Fibroblast of lung (primary cell): Measurements from ENCODE around the gene SH3PXD2A.

Experiments
- EZH2 ChIP-seq: IDR thresholded peaks from 2 replicates; pipeline ENCODE4 v1.5.1; 2012; ENCODE audit warnings: low read length, control low read depth, mild to moderate bottlenecking; ENCODE audit errors: missing control alignments
- TF ChIP-seq, protein P1 (sequence below), 2 donors: IDR thresholded peaks in 1 of 2; conservative IDR thresholded peaks in 1 of 2; 1 replicate in 1 of 2; 2 replicates in 1 of 2; pipeline ENCODE4 v1.5.1; 2011 to 2012; ENCODE audit warnings: low read length in 2 of 2, control low read depth in 1 of 2, inconsistent platforms in 1 of 2, low read depth in 1 of 2, mild to moderate bottlenecking in 1 of 2

DNA sequence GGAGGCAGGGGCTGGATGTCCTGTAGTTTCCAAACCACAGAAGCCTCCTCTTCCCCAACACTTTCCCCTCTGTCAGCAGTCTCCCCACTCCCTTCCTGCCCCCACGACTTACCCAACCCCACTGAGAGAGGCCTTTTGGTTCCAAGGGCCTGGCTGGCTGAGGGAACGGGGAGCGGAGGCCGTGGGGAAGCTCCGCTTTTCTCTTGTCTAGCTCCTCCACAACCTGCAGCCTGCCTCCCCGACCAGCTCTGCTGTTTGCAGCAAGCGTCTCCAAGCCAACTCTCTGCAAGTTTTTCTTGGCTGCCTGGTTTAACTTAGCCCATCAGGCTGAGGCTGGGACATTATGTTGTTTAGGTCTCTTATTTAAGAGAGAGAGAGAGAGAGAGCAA is 235.0 kb downstream of the SH3PXD2A start:
- TF ChIP-seq, protein P1, sequence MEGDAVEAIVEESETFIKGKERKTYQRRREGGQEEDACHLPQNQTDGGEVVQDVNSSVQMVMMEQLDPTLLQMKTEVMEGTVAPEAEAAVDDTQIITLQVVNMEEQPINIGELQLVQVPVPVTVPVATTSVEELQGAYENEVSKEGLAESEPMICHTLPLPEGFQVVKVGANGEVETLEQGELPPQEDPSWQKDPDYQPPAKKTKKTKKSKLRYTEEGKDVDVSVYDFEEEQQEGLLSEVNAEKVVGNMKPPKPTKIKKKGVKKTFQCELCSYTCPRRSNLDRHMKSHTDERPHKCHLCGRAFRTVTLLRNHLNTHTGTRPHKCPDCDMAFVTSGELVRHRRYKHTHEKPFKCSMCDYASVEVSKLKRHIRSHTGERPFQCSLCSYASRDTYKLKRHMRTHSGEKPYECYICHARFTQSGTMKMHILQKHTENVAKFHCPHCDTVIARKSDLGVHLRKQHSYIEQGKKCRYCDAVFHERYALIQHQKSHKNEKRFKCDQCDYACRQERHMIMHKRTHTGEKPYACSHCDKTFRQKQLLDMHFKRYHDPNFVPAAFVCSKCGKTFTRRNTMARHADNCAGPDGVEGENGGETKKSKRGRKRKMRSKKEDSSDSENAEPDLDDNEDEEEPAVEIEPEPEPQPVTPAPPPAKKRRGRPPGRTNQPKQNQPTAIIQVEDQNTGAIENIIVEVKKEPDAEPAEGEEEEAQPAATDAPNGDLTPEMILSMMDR (conservative IDR thresholded peaks at IDR 0.05 in 1 of 2, IDR thresholded peaks at IDR 0.05 in 1 of 2; ENCODE audit: low read depth in 1 of 2, low read length in 2 of 2) = no peak
- no peak for TF ChIP-seq EZH2
